HepG2 (cell line): ENCODE results near the gene DDRGK1. TPM values are rescaled to one million over a fixed set of nuclear protein-coding genes. Genes with fewer than 3 reads are reported as not detected.
A peak's percentile ranks its signal among the peaks of the same experiment; 100 is the strongest.

ENCODE experiments used
- AGO2 ChIP-seq: fragments of 200-400 bp; formaldehyde crosslinking; optimal IDR thresholded peaks from 2 replicates; pipeline ENCODE3; 2017; ENCODE audit warnings: mild to moderate bottlenecking, low read depth, low read length, moderate library complexity
- ARHGAP35 ChIP-seq: sonication (generic); formaldehyde crosslinking; IDR thresholded peaks from 2 replicates; pipeline ENCODE4 v1.9.0; 2022; ENCODE audit warnings: mild to moderate bottlenecking, inconsistent platforms, moderate library complexity, missing genetic modification reagents, borderline replicate concordance
- ASH2L ChIP-seq: fragments of 300-600, 200-600 bp; sonication (generic); IDR thresholded peaks from 2 replicates; pipeline ENCODE4 v1.7.0; 2017; ENCODE audit warnings: low read depth, mild to moderate bottlenecking, moderate library complexity, mixed read lengths, low read length; ENCODE audit not compliant: insufficient read length
- EP300 ChIP-seq, 3 experiments: sonication (generic) in 1 of 3; formaldehyde crosslinking in 1 of 3; IDR thresholded peaks; 2 replicates each; pipeline versions ENCODE4 v1.5.1 to v1.6.1; 2011 to 2020; ENCODE audit warnings: low read depth in 2 of 3, low read length in 2 of 3, borderline replicate concordance in 1 of 3, improper control_type of control experiment in 1 of 3, mild to moderate bottlenecking in 1 of 3, missing genetic modification reagents in 1 of 3, moderate library complexity in 1 of 3
- GFI1 ChIP-seq: sonication (generic); formaldehyde crosslinking; IDR thresholded peaks from 2 replicates; pipeline ENCODE4 v1.5.0; 2020; ENCODE audit warnings: missing genetic modification reagents, mild to moderate bottlenecking, borderline replicate concordance
- HDAC2 ChIP-seq: sonication (generic); formaldehyde crosslinking; IDR thresholded peaks from 2 replicates; pipeline ENCODE4 v1.4.0; 2020; ENCODE audit warnings: missing genetic modification reagents
- HNRNPH1 ChIP-seq: fragments of 200-400 bp; formaldehyde crosslinking; optimal IDR thresholded peaks from 2 replicates; pipeline ENCODE3; 2017; ENCODE audit warnings: mild to moderate bottlenecking, low read depth, low read length
- KLF9 ChIP-seq: IDR thresholded peaks from 2 replicates; pipeline ENCODE4 v1.6.1; 2016; ENCODE audit warnings: low read depth
- MTF1 ChIP-seq: sonication (generic); formaldehyde crosslinking; IDR thresholded peaks from 2 replicates; pipeline ENCODE4 v1.5.0; 2020; ENCODE audit warnings: missing genetic modification reagents
- RAD51 ChIP-seq: fragments of 450-650 bp; IDR thresholded peaks from 2 replicates; pipeline ENCODE4 v1.6.1; 2016; ENCODE audit warnings: borderline replicate concordance
- RBM22 ChIP-seq: fragments of 200-400 bp; formaldehyde crosslinking; optimal IDR thresholded peaks from 2 replicates; pipeline ENCODE3; 2017; ENCODE audit warnings: mild to moderate bottlenecking, low read length, moderate library complexity
- ZFP37 ChIP-seq: sonication (generic); formaldehyde crosslinking; IDR thresholded peaks from 2 replicates; pipeline ENCODE4 v1.4.0; 2020; ENCODE audit warnings: missing genetic modification reagents, borderline replicate concordance
- ZFY ChIP-seq: sonication (generic); formaldehyde crosslinking; IDR thresholded peaks from 2 replicates; pipeline ENCODE4 v1.4.0; 2020; ENCODE audit warnings: missing genetic modification reagents
- ZNF331 ChIP-seq: sonication (generic); formaldehyde crosslinking; IDR thresholded peaks from 2 replicates; pipeline ENCODE4 v1.4.0; 2020; ENCODE audit warnings: missing genetic modification reagents
- ZSCAN30 ChIP-seq: sonication (generic); formaldehyde crosslinking; IDR thresholded peaks from 2 replicates; pipeline ENCODE4 v1.5.0; 2020; ENCODE audit warnings: mild to moderate bottlenecking, missing genetic modification reagents
- polyA plus RNA-seq, 8 experiments: library from polyadenylated mRNA; depleted of rRNA in 3 of 8; stranded (reverse) in 7 of 8; unstranded in 1 of 8; fragments of >200 nt; fragmentation: Illumina TruSeq in 4 of 8; extraction: Trizol in 4 of 8; gene quantifications; 2 replicates each; pipeline versions ENCODE4 v1.2.1 to v1.2.3, GENCODE V29; 2011 to 2016; ENCODE audit warnings: low read depth in 4 of 8, missing spikeins in 1 of 8, mixed read lengths in 1 of 8; ENCODE audit not compliant: insufficient read depth in 1 of 8
- total RNA-seq, 5 experiments: library from RNA; depleted of rRNA; stranded (reverse); fragments of >200 nt; fragmentation: Illumina TruSeq; extraction: Trizol; gene quantifications; 2 replicates each; pipeline ENCODE4 v1.2.3, GENCODE V29; 2016; ENCODE audit warnings: low read depth in 1 of 5
- TF ChIP-seq, protein P1 (sequence below): sonication (generic); formaldehyde crosslinking; IDR thresholded peaks from 2 replicates; pipeline ENCODE4 v1.4.0; 2020; ENCODE audit warnings: mild to moderate bottlenecking, missing genetic modification reagents
- TF ChIP-seq, protein P2 (sequence below): sonication (generic); formaldehyde crosslinking; IDR thresholded peaks from 2 replicates; pipeline ENCODE4 v1.4.0; 2020; ENCODE audit warnings: mild to moderate bottlenecking, missing genetic modification reagents
- TF ChIP-seq, protein P3 (sequence below): fragments of 450-650 bp; IDR thresholded peaks from 2 replicates; pipeline ENCODE4 v1.6.1; 2017; ENCODE audit warnings: mild to moderate bottlenecking
- TF ChIP-seq, protein P4 (sequence below): sonication (generic); formaldehyde crosslinking; conservative IDR thresholded peaks from 2 replicates; pipeline ENCODE4 v1.5.0; 2020; ENCODE audit warnings: missing genetic modification reagents

DDRGK1 gene
- total and polyA plus RNA-seq, 2 of the 13 experiments (the other 11 are each of a cell fraction or from before 2014, with no cell fraction given), result 96.7 to 149 TPM

DNA sequence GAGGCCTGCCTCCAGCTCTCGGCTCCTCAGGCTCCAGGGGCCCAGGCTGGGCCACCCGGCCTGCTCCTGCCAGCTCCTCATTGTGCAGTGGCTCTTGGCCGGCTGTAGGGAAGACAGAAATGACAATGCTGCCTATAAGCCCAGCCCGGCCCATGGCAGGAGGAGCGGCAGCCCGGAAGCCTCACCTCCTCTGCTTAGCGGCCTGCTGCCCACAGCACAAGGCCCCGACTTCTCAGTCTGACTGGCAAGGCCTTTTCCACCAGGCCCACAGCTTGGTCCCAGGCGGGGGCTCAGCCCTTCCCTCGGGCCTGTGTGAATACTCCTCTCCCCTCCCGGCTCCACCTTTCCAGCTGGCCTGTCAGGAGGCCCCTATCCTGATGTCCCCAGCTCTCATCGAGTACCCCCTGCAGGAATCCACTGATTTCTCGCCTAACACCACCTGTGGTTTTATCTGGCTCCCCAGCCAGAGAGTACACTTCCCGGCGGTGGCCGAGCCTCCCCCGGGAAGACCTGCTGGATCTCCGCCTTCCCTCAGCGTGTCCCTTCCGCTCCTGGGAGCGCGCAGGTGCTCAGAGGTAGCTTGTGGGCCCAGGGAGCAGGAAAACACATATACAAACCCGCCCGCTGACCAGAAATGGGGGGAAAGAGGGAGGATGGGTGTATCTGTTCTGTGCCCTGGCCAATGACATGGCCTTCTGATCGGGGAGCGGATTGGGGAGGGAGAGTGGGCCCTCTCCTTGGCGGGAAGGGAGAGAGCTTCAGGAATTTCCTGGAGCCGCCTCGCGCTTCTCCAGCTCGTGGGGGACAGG lies 963 bp downstream of the DDRGK1 start (continued):
- TF ChIP-seq, protein P1, sequence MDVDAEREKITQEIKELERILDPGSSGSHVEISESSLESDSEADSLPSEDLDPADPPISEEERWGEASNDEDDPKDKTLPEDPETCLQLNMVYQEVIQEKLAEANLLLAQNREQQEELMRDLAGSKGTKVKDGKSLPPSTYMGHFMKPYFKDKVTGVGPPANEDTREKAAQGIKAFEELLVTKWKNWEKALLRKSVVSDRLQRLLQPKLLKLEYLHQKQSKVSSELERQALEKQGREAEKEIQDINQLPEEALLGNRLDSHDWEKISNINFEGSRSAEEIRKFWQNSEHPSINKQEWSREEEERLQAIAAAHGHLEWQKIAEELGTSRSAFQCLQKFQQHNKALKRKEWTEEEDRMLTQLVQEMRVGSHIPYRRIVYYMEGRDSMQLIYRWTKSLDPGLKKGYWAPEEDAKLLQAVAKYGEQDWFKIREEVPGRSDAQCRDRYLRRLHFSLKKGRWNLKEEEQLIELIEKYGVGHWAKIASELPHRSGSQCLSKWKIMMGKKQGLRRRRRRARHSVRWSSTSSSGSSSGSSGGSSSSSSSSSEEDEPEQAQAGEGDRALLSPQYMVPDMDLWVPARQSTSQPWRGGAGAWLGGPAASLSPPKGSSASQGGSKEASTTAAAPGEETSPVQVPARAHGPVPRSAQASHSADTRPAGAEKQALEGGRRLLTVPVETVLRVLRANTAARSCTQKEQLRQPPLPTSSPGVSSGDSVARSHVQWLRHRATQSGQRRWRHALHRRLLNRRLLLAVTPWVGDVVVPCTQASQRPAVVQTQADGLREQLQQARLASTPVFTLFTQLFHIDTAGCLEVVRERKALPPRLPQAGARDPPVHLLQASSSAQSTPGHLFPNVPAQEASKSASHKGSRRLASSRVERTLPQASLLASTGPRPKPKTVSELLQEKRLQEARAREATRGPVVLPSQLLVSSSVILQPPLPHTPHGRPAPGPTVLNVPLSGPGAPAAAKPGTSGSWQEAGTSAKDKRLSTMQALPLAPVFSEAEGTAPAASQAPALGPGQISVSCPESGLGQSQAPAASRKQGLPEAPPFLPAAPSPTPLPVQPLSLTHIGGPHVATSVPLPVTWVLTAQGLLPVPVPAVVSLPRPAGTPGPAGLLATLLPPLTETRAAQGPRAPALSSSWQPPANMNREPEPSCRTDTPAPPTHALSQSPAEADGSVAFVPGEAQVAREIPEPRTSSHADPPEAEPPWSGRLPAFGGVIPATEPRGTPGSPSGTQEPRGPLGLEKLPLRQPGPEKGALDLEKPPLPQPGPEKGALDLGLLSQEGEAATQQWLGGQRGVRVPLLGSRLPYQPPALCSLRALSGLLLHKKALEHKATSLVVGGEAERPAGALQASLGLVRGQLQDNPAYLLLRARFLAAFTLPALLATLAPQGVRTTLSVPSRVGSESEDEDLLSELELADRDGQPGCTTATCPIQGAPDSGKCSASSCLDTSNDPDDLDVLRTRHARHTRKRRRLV, result no peak
- TF ChIP-seq EP300 (IDR thresholded peaks at IDR 0.05; ENCODE audit: low read depth in 2 of 2, low read length in 2 of 2), result no peak
- no peak; the same call in none of the 2 replicates for TF ChIP-seq EP300 (CRISPR knock-in tag; IDR thresholded peaks at IDR 0.05; ENCODE audit: borderline replicate concordance)
- no peak for TF ChIP-seq MTF1 (CRISPR knock-in tag)
- no peak for TF ChIP-seq GFI1 (CRISPR knock-in tag)
- TF ChIP-seq KLF9, result 0 out of 2 replicates have a peak, but pooled peaks have one; percentile 6
- no peak for TF ChIP-seq HNRNPH1
- peak; percentile 92 for TF ChIP-seq AGO2
- TF ChIP-seq, protein P2, sequence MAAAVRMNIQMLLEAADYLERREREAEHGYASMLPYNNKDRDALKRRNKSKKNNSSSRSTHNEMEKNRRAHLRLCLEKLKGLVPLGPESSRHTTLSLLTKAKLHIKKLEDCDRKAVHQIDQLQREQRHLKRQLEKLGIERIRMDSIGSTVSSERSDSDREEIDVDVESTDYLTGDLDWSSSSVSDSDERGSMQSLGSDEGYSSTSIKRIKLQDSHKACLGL (CRISPR knock-in tag), result 0 out of 2 replicates have a peak, but pooled peaks have one; percentile 66
- TF ChIP-seq RBM22, result peak; percentile 65
- no peak for TF ChIP-seq RAD51
- TF ChIP-seq ARHGAP35 (CRISPR knock-in tag), result no peak
- TF ChIP-seq ZFY, result peak; percentile 83
- no peak for TF ChIP-seq ZNF331
- TF ChIP-seq ASH2L, result no peak
- TF ChIP-seq ZSCAN30, result no peak
- TF ChIP-seq, protein P3, sequence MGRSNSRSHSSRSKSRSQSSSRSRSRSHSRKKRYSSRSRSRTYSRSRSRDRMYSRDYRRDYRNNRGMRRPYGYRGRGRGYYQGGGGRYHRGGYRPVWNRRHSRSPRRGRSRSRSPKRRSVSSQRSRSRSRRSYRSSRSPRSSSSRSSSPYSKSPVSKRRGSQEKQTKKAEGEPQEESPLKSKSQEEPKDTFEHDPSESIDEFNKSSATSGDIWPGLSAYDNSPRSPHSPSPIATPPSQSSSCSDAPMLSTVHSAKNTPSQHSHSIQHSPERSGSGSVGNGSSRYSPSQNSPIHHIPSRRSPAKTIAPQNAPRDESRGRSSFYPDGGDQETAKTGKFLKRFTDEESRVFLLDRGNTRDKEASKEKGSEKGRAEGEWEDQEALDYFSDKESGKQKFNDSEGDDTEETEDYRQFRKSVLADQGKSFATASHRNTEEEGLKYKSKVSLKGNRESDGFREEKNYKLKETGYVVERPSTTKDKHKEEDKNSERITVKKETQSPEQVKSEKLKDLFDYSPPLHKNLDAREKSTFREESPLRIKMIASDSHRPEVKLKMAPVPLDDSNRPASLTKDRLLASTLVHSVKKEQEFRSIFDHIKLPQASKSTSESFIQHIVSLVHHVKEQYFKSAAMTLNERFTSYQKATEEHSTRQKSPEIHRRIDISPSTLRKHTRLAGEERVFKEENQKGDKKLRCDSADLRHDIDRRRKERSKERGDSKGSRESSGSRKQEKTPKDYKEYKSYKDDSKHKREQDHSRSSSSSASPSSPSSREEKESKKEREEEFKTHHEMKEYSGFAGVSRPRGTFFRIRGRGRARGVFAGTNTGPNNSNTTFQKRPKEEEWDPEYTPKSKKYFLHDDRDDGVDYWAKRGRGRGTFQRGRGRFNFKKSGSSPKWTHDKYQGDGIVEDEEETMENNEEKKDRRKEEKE, result no peak
- TF ChIP-seq, protein P4, sequence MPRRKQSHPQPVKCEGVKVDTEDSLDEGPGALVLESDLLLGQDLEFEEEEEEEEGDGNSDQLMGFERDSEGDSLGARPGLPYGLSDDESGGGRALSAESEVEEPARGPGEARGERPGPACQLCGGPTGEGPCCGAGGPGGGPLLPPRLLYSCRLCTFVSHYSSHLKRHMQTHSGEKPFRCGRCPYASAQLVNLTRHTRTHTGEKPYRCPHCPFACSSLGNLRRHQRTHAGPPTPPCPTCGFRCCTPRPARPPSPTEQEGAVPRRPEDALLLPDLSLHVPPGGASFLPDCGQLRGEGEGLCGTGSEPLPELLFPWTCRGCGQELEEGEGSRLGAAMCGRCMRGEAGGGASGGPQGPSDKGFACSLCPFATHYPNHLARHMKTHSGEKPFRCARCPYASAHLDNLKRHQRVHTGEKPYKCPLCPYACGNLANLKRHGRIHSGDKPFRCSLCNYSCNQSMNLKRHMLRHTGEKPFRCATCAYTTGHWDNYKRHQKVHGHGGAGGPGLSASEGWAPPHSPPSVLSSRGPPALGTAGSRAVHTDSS (CRISPR knock-in tag), result peak; percentile 86; the same call in 1 of the 2 replicates
- no peak for TF ChIP-seq ZFP37 (CRISPR knock-in tag)
- TF ChIP-seq HDAC2 (CRISPR knock-in tag), result peak; percentile 63
